Stimulated activated CD8-positive, alpha-beta memory T cell treated with anti-CD3 and anti-CD28 coated beads, Interleukin-7, amount 100 ng/mL, for 48 hours (primary cell): ENCODE data around the gene ABTB1.
"Not testable (repeated sequence)": the region's sequence is repeated elsewhere in the genome, so short reads cannot be mapped to it uniquely, and the experiment has no call there.

Experiments used
- DNase-seq, 2 donors: peaks; one replicate each; pipeline ENCODE4 v3.0.0-alpha.2; 2020; ENCODE audit warnings: low read depth in 1 of 2; ENCODE audit errors: extremely low read depth in 1 of 2

ABTB1 gene

GRCh38 chr3:127671523-127672428 is 976 bp upstream of the ABTB1 start:
- DNase-seq, result no peak

- peak in 1 of 2 donors; percentile 26 for DNase-seq
Observed at GRCh38 chr3:127673191-127674100, 694 bp downstream of the ABTB1 start.

- DNase-seq, result no peak
Observed at GRCh38 chr3:127674101-127674721, 1.5 kb downstream of the ABTB1 start.

GRCh38 chr3:127674790-127675189 is 2.0 kb downstream of the ABTB1 start:
- DNase-seq, result no peak

- no peak for DNase-seq
Observed at GRCh38 chr3:127675651-127676391, 3.1 kb downstream of the ABTB1 start.

- no peak for DNase-seq
Observed at GRCh38 chr3:127676456-127676855, 3.7 kb downstream of the ABTB1 start.

- no peak for DNase-seq
Observed at GRCh38 chr3:127676921-127677351, 4.2 kb downstream of the ABTB1 start.

- no peak for DNase-seq
Observed at GRCh38 chr3:127677541-127678314, 5.0 kb downstream of the ABTB1 start.

- DNase-seq, result no peak
Observed at GRCh38 chr3:127678315-127678599, 5.5 kb downstream of the ABTB1 start.

- DNase-seq, result no peak
Observed at GRCh38 chr3:127678611-127679533, 6.1 kb downstream of the ABTB1 start.

- no peak for DNase-seq
Observed at GRCh38 chr3:127679534-127680145, 6.9 kb downstream of the ABTB1 start.

GRCh38 chr3:127680146-127680661 is 7.5 kb downstream of the ABTB1 start:
- DNase-seq, result no peak

- no peak for DNase-seq
Observed at GRCh38 chr3:127680798-127681221, 8.1 kb downstream of the ABTB1 start.

- not testable (repeated sequence) for DNase-seq
Observed at GRCh38 chr3:127682175-127682554, 9.4 kb downstream of the ABTB1 start.

GRCh38 chr3:127682561-127682960 is 9.8 kb downstream of the ABTB1 start:
- no peak for DNase-seq

- DNase-seq, result no peak
Observed at GRCh38 chr3:127684871-127685707, 12.3 kb downstream of the ABTB1 start.
